ENCODE results near the gene FMNL3. TPM values are rescaled to one million over a fixed set of nuclear protein-coding genes. Genes with fewer than 3 reads are reported as not detected.

Gene FMNL3
- polyA plus RNA-seq, 1 of the 3 experiments (the other 2 are of a cell fraction), result 10.2 TPM

DNA sequence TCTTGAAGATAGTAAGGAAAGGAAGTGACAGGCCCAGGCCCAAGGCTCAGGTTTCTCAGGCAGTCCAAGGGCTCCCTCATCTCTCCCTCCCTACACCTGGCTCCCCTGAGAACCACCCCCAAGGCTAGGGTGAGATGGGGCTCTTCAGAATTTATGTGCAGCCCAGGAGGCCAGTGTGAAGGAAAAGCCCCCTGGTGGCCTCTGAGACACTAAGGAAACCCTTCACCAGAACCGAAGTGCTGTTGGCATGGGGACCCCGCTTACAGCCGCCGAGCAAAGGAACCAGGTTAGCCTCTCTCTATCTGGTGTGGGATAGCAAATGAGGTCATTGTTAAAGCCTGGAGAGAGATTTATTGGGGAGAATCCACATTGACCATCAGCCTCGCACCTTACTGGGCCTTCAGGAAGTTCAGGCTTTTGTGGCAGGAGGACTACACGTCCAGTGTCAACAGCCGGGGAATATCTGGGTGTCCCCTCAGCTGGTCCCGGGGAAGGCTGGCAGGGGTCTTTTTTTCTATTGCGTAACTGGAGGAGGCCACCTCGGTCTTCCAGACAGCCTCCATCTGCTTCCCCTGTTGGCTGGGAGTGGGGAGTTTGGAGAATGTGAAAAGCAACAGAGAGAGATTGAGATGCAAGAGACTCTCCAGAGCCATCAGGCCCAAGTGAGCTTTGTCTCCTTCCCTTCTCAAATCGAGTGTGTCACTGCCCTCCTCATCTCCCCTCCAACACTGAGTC lies 119.9 kb downstream of the FMNL3 start:
- Histone ChIP-seq H3K9ac (no peak overlapping the region), H4K20me1 (ENCODE audit: insufficient read depth) (no peaks in the 10 kb centered on the region), H2AFZ (ENCODE audit: low read depth) (no peak overlapping the region), H3F3A (replicated peaks; ENCODE audit: insufficient read depth) (no peaks in the 10 kb centered on the region), H3K4me3 (ENCODE audit: low read depth in 2 of 2, low read length in 1 of 2) (no peak overlapping the region), H3K9me2 (no peaks in the 10 kb centered on the region), H3K79me2 (ENCODE audit: insufficient read depth) (no peaks in the 10 kb centered on the region; the same call in 1 of the 2 replicates), H3K27me3 (ENCODE audit: insufficient read depth) (no peaks in the 10 kb centered on the region), H3K9me3 (no peaks in the 10 kb centered on the region), H3K4me1 (ENCODE audit: control insufficient read depth in 1 of 2, insufficient read depth in 2 of 2, low read depth in 1 of 2, low read length in 1 of 2) (peaks cover 0 to 23% of the 10 kb centered on the region in 2 experiments; a peak in 1 of 4 replicates), H3K36me3 (replicated peaks in 1 of 2; ENCODE audit: control insufficient read depth in 1 of 2, insufficient read depth in 2 of 2, low read length in 1 of 2) (peaks cover 28 to 33% of the 10 kb centered on the region in 2 experiments), H3K4me2 (no peak overlapping the region), H3K27ac (ENCODE audit: low read depth in 2 of 2, low read length in 1 of 2) (no peak overlapping the region)
- no peak for DNase-seq
- TF ChIP-seq, protein P1, sequence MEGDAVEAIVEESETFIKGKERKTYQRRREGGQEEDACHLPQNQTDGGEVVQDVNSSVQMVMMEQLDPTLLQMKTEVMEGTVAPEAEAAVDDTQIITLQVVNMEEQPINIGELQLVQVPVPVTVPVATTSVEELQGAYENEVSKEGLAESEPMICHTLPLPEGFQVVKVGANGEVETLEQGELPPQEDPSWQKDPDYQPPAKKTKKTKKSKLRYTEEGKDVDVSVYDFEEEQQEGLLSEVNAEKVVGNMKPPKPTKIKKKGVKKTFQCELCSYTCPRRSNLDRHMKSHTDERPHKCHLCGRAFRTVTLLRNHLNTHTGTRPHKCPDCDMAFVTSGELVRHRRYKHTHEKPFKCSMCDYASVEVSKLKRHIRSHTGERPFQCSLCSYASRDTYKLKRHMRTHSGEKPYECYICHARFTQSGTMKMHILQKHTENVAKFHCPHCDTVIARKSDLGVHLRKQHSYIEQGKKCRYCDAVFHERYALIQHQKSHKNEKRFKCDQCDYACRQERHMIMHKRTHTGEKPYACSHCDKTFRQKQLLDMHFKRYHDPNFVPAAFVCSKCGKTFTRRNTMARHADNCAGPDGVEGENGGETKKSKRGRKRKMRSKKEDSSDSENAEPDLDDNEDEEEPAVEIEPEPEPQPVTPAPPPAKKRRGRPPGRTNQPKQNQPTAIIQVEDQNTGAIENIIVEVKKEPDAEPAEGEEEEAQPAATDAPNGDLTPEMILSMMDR (IDR thresholded peaks at IDR 0.05), result peak; percentile 19; the same call in 1 of the 2 replicates
- no peak for TF ChIP-seq GATA2 (CRISPR knock-in tag; IDR thresholded peaks at IDR 0.05)
- WGBS (ENCODE audit: low lambda C conversion rate), result 93% methylated on average over 11 of the region's 11 CpGs
- ChIA-PET CTCF (interaction anchor here (1.2 kb wide), 1 partner anchor 229 kb away, joined by 5 read pairs; no protein-coding TSS in a partner anchor), POLR2A (no interaction called here)

Small RNAs within 50 kb of the gene (small RNA-seq; reads per million reads assigned to genes)
- 0 reads per million in 7 experiments for gene AC020612.2
- gene HIGD1AP9, result 0 reads per million in 7 experiments
- 0 reads per million in 7 experiments for gene POLR2KP1
- 0 reads per million in 7 experiments for gene RNU6-834P

Other genes starting within 250 kb of the FMNL3 start
- 3.2 and 3.7 TPM in 2 replicates for gene KCNH3, start 168.4 kb downstream of the FMNL3 start, polyA plus RNA-seq (2012; rRNA removed)
- gene MCRS1, start 139.3 kb downstream of the FMNL3 start, polyA plus RNA-seq (2012; rRNA removed), result 103 and 107 TPM in 2 replicates
- gene FAM186B, start 101.8 kb downstream of the FMNL3 start, polyA plus RNA-seq (2012; rRNA removed), result 0.16 and 0.24 TPM in 2 replicates
- 24.3 and 27.0 TPM in 2 replicates for gene PRPF40B, start 83.8 kb downstream of the FMNL3 start, polyA plus RNA-seq (2012; rRNA removed)
- 290 and 360 TPM in 2 replicates for gene TMBIM6, start 34.2 kb upstream of the FMNL3 start, polyA plus RNA-seq (2012; rRNA removed)
- 8.7 and 8.9 TPM in 2 replicates for gene NCKAP5L, start 121.0 kb upstream of the FMNL3 start, polyA plus RNA-seq (2012; rRNA removed)
- gene BCDIN3D, start 135.7 kb upstream of the FMNL3 start, polyA plus RNA-seq (2012; rRNA removed), result 2.3 and 3.8 TPM in 2 replicates
- 6.3 and 11.3 TPM in 2 replicates for gene FAIM2, start 196.5 kb upstream of the FMNL3 start, polyA plus RNA-seq (2012; rRNA removed)
- not detected in 2 replicates for gene AQP2, start 243.3 kb upstream of the FMNL3 start, polyA plus RNA-seq (2012; rRNA removed)